Measurements from ENCODE around the gene ADAMTSL1. TPM values are rescaled to one million over a fixed set of nuclear protein-coding genes. Genes with fewer than 3 reads are reported as not detected.

ADAMTSL1 gene
- total and polyA plus RNA-seq, 2 of the 8 experiments (the other 6 are each of a cell fraction or from before 2014, with no cell fraction given), result 0.84 to 1.1 TPM

GRCh38 chr9:18605766-18606180 lies 131.8 kb downstream of the ADAMTSL1 start (continued):
- TF ChIP-seq, protein P1, sequence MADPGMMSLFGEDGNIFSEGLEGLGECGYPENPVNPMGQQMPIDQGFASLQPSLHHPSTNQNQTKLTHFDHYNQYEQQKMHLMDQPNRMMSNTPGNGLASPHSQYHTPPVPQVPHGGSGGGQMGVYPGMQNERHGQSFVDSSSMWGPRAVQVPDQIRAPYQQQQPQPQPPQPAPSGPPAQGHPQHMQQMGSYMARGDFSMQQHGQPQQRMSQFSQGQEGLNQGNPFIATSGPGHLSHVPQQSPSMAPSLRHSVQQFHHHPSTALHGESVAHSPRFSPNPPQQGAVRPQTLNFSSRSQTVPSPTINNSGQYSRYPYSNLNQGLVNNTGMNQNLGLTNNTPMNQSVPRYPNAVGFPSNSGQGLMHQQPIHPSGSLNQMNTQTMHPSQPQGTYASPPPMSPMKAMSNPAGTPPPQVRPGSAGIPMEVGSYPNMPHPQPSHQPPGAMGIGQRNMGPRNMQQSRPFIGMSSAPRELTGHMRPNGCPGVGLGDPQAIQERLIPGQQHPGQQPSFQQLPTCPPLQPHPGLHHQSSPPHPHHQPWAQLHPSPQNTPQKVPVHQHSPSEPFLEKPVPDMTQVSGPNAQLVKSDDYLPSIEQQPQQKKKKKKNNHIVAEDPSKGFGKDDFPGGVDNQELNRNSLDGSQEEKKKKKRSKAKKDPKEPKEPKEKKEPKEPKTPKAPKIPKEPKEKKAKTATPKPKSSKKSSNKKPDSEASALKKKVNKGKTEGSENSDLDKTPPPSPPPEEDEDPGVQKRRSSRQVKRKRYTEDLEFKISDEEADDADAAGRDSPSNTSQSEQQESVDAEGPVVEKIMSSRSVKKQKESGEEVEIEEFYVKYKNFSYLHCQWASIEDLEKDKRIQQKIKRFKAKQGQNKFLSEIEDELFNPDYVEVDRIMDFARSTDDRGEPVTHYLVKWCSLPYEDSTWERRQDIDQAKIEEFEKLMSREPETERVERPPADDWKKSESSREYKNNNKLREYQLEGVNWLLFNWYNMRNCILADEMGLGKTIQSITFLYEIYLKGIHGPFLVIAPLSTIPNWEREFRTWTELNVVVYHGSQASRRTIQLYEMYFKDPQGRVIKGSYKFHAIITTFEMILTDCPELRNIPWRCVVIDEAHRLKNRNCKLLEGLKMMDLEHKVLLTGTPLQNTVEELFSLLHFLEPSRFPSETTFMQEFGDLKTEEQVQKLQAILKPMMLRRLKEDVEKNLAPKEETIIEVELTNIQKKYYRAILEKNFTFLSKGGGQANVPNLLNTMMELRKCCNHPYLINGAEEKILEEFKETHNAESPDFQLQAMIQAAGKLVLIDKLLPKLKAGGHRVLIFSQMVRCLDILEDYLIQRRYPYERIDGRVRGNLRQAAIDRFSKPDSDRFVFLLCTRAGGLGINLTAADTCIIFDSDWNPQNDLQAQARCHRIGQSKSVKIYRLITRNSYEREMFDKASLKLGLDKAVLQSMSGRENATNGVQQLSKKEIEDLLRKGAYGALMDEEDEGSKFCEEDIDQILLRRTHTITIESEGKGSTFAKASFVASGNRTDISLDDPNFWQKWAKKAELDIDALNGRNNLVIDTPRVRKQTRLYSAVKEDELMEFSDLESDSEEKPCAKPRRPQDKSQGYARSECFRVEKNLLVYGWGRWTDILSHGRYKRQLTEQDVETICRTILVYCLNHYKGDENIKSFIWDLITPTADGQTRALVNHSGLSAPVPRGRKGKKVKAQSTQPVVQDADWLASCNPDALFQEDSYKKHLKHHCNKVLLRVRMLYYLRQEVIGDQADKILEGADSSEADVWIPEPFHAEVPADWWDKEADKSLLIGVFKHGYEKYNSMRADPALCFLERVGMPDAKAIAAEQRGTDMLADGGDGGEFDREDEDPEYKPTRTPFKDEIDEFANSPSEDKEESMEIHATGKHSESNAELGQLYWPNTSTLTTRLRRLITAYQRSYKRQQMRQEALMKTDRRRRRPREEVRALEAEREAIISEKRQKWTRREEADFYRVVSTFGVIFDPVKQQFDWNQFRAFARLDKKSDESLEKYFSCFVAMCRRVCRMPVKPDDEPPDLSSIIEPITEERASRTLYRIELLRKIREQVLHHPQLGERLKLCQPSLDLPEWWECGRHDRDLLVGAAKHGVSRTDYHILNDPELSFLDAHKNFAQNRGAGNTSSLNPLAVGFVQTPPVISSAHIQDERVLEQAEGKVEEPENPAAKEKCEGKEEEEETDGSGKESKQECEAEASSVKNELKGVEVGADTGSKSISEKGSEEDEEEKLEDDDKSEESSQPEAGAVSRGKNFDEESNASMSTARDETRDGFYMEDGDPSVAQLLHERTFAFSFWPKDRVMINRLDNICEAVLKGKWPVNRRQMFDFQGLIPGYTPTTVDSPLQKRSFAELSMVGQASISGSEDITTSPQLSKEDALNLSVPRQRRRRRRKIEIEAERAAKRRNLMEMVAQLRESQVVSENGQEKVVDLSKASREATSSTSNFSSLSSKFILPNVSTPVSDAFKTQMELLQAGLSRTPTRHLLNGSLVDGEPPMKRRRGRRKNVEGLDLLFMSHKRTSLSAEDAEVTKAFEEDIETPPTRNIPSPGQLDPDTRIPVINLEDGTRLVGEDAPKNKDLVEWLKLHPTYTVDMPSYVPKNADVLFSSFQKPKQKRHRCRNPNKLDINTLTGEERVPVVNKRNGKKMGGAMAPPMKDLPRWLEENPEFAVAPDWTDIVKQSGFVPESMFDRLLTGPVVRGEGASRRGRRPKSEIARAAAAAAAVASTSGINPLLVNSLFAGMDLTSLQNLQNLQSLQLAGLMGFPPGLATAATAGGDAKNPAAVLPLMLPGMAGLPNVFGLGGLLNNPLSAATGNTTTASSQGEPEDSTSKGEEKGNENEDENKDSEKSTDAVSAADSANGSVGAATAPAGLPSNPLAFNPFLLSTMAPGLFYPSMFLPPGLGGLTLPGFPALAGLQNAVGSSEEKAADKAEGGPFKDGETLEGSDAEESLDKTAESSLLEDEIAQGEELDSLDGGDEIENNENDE (IDR thresholded peaks at IDR 0.05; ENCODE audit: insufficient replicate concordance, low read length), result no peak
- TF ChIP-seq GABPA (IDR thresholded peaks at IDR 0.05; ENCODE audit: borderline replicate concordance, insufficient read depth, low read length) (no peak), FOSL1 (IDR thresholded peaks at IDR 0.05; ENCODE audit: insufficient read depth, low read depth, low read length) (no peak), CEBPB (IDR thresholded peaks at IDR 0.05; ENCODE audit: low read depth, low read length) (no peak), SP2 (IDR thresholded peaks at IDR 0.05; ENCODE audit: low read length) (no peak), RBBP5 (IDR thresholded peaks at IDR 0.05; ENCODE audit: borderline replicate concordance, low read depth, low read length) (no peak), CHD1 (IDR thresholded peaks at IDR 0.05; ENCODE audit: low read depth, low read length) (no peak), E2F6 (IDR thresholded peaks at IDR 0.05) (no peak), SUZ12 (IDR thresholded peaks at IDR 0.05; ENCODE audit: low read length) (no peak), CTBP2 (IDR thresholded peaks at IDR 0.05; ENCODE audit: borderline replicate concordance, insufficient read depth, insufficient read length, low read length) (no peak), YY1 (IDR thresholded peaks at IDR 0.05; ENCODE audit: low read depth, low read length) (no peak)

All from H1 (cell line).